Neural cell (in vitro differentiated cells): Measurements from ENCODE around the gene NOSTRIN. TPM values are rescaled to one million over a fixed set of nuclear protein-coding genes. Genes with fewer than 3 reads are reported as not detected.

Experiments
- H2AFZ ChIP-seq: fragments of 200-600, 300-800 bp; sonication (generic), shearing (Covaris generic); 2 replicates; pipeline ENCODE4 v1.6.0; 2014; ENCODE audit warnings: low read depth, mild to moderate bottlenecking, antibody characterized with exemption, low read length, moderate library complexity
- H3F3A ChIP-seq: fragments of 200-600 bp; shearing (Covaris generic); 2 replicates; pipeline ENCODE4 v1.6.1; 2016; ENCODE audit warnings: mild to moderate bottlenecking, moderate library complexity, mixed read lengths, antibody characterized with exemption, low read length; ENCODE audit not compliant: insufficient read depth, poor library complexity, severe bottlenecking
- H3K27ac ChIP-seq: fragments of 200-600, 300-800 bp; sonication (generic), shearing (Covaris generic); 2 replicates; pipeline ENCODE4 v1.5.1; 2014; ENCODE audit warnings: mild to moderate bottlenecking, low read length, moderate library complexity
- H3K27me3 ChIP-seq: fragments of 300-800, 200-600 bp; sonication (generic), shearing (Covaris generic); 2 replicates; pipeline ENCODE4 v1.6.0; 2014; ENCODE audit warnings: mild to moderate bottlenecking, low read depth, low read length, moderate library complexity; ENCODE audit not compliant: insufficient read depth
- H3K36me3 ChIP-seq: fragments of 300-800, 200-600 bp; sonication (generic), shearing (Covaris generic); 2 replicates; pipeline ENCODE4 v1.5.1; 2014; ENCODE audit warnings: mild to moderate bottlenecking, antibody characterized with exemption, low read length, moderate library complexity; ENCODE audit not compliant: insufficient read depth
- H3K4me2 ChIP-seq: fragments of 300-800, 200-600 bp; sonication (generic), shearing (Covaris generic); 2 replicates; pipeline ENCODE4 v1.6.0; 2014; ENCODE audit warnings: mild to moderate bottlenecking, low read length
- H3K4me3 ChIP-seq: fragments of 300-800, 200-600 bp; sonication (generic), shearing (Covaris generic); 2 replicates; pipeline ENCODE4 v1.5.1; 2014; ENCODE audit warnings: mild to moderate bottlenecking, low read length, moderate library complexity
- H3K79me2 ChIP-seq: fragments of 200-600 bp; shearing (Covaris generic); replicated peaks from 2 replicates; pipeline ENCODE4 v1.6.0; 2014; ENCODE audit warnings: mild to moderate bottlenecking, low read length, moderate library complexity; ENCODE audit not compliant: insufficient read depth
- H3K9ac ChIP-seq: fragments of 300-800, 200-600 bp; sonication (generic), shearing (Covaris generic); 2 replicates; pipeline ENCODE4 v1.6.1; 2016; ENCODE audit warnings: mild to moderate bottlenecking, low read length, mixed read lengths
- H3K9me2 ChIP-seq: fragments of 200-600 bp; shearing (Covaris generic); 2 replicates; pipeline ENCODE4 v1.6.1; 2016; ENCODE audit warnings: mild to moderate bottlenecking, low read length, mixed read lengths; ENCODE audit not compliant: insufficient read depth
- H3K9me3 ChIP-seq: fragments of 200-600, 300-800 bp; sonication (generic), shearing (Covaris generic); 2 replicates; pipeline ENCODE4 v1.6.1; 2016; ENCODE audit warnings: mild to moderate bottlenecking, mixed run types, low read length, moderate library complexity, mixed read lengths
- H4K20me1 ChIP-seq: fragments of 200-600 bp; shearing (Covaris generic); 2 replicates; pipeline ENCODE4 v1.6.1; 2016; ENCODE audit warnings: mild to moderate bottlenecking, mixed run types; ENCODE audit not compliant: insufficient read depth
- CTCF ChIP-seq: fragments of 450-650 bp; IDR thresholded peaks from 2 replicates; pipeline ENCODE4 v1.5.1; 2014; ENCODE audit warnings: antibody characterized with exemption, mild to moderate bottlenecking, moderate library complexity; ENCODE audit not compliant: poor library complexity, severe bottlenecking
- EP300 ChIP-seq: fragments of 450-650 bp; conservative IDR thresholded peaks from 2 replicates; pipeline ENCODE4 v1.6.1; 2014; ENCODE audit warnings: antibody characterized with exemption, mild to moderate bottlenecking, moderate library complexity; ENCODE audit not compliant: poor library complexity, severe bottlenecking
- EZH2 ChIP-seq: fragments of 200-600, 300-800 bp; shearing (Covaris generic), sonication (generic); IDR thresholded peaks from 2 replicates; pipeline ENCODE4 v1.6.1; 2014; ENCODE audit warnings: antibody characterized with exemption, low read length, borderline replicate concordance, mild to moderate bottlenecking; ENCODE audit not compliant: insufficient read depth, poor library complexity, severe bottlenecking
- MXI1 ChIP-seq: fragments of 450-650 bp; conservative IDR thresholded peaks from 2 replicates; pipeline ENCODE4 v1.6.1; 2014; ENCODE audit warnings: antibody characterized with exemption, mild to moderate bottlenecking; ENCODE audit not compliant: poor library complexity, severe bottlenecking
- POLR2AphosphoS5 ChIP-seq: IDR thresholded peaks from 2 replicates; pipeline ENCODE4 v1.6.1; 2012
- RAD21 ChIP-seq: fragments of 450-650 bp; conservative IDR thresholded peaks from 2 replicates; pipeline ENCODE4 v1.6.1; 2014; ENCODE audit warnings: antibody characterized with exemption, mild to moderate bottlenecking, moderate library complexity
- REST ChIP-seq: IDR thresholded peaks from 2 replicates; pipeline ENCODE4 v1.6.1; 2012; ENCODE audit warnings: borderline replicate concordance
- SMC3 ChIP-seq: fragments of 450-650 bp; conservative IDR thresholded peaks from 2 replicates; pipeline ENCODE4 v1.6.1; 2014; ENCODE audit warnings: antibody characterized with exemption, mild to moderate bottlenecking, moderate library complexity; ENCODE audit not compliant: poor library complexity
- TAF1 ChIP-seq: IDR thresholded peaks from 2 replicates; pipeline ENCODE4 v1.6.1; 2012; ENCODE audit warnings: low read depth
- polyA plus RNA-seq: library from polyadenylated mRNA; depleted of rRNA; stranded (reverse); fragments of >200 nt; gene quantifications from 2 replicates; pipeline ENCODE4 v1.2.3, GENCODE V29; 2014

NOSTRIN gene
- polyA plus RNA-seq, 1 donor from 2014 or later: not detected

- H4K20me1 ChIP-seq: no peaks in the 10 kb centered on the region
- no peak overlapping the region for H3K27ac ChIP-seq
- no peaks in the 10 kb centered on the region for H3K9me2 ChIP-seq
- no peaks in the 10 kb centered on the region for H3K27me3 ChIP-seq
- H3K4me3 ChIP-seq: no peak overlapping the region
- no peaks in the 10 kb centered on the region for H3K36me3 ChIP-seq
- no peaks in the 10 kb centered on the region for H3K79me2 ChIP-seq
- TF ChIP-seq REST: no peak
- no peak for TF ChIP-seq MXI1
- no peak for TF ChIP-seq POLR2AphosphoS5
- no peak for TF ChIP-seq EP300
- no peak for TF ChIP-seq SMC3
- TF ChIP-seq TAF1: no peak
- no peak for TF ChIP-seq RAD21
- no peak for TF ChIP-seq EZH2
- no peak for TF ChIP-seq CTCF
- H3K9ac ChIP-seq: no peak overlapping the region
- H3K9me3 ChIP-seq: no peaks in the 10 kb centered on the region
- no peak overlapping the region for H2AFZ ChIP-seq
- no peak overlapping the region for H3K4me2 ChIP-seq
- no peaks in the 10 kb centered on the region for H3F3A ChIP-seq
These were observed 95.0 kb downstream of the NOSTRIN start for GRCh38 chr2:168897449-168897848.

- Histone ChIP-seq H3K36me3 (no peaks in the 10 kb centered on the region), H3K4me2 (no peak within 1 kb of the TSS), H4K20me1 (no peaks in the 10 kb centered on the region), H3F3A (no peaks in the 10 kb centered on the region), H3K27me3 (no peaks in the 10 kb centered on the region), H3K27ac (no peak within 1 kb of the TSS), H3K79me2 (no peaks in the 10 kb centered on the region), H2AFZ (no peak within 1 kb of the TSS), H3K9me2 (no peaks in the 10 kb centered on the region), H3K9ac (no peak within 1 kb of the TSS), H3K4me3 (no peak within 1 kb of the TSS), H3K9me3 (no peaks in the 10 kb centered on the region)
- no peak for TF ChIP-seq RAD21
- no peak for TF ChIP-seq REST
- TF ChIP-seq EP300: no peak
These were observed 98.6 kb downstream of the NOSTRIN start, which contains the start of gene G6PC2 for GRCh38 chr2:168901003-168901402. TSS of gene G6PC2 (plus strand) at chr2:168901291. CDS start at chr2:168901332, 41 bp downstream.
